ENCODE results near the gene CFAP57.
"Not testable (repeated sequence)": the region's sequence is repeated elsewhere in the genome, so short reads cannot be mapped to it uniquely, and the experiment has no call there.

Gene CFAP57

GRCh38 chr1:43177691-43178090, 5.6 kb downstream of the CFAP57 start:
- no peak for DNase-seq

- DNase-seq = no peak
Measured at GRCh38 chr1:43184388-43184787, 12.3 kb downstream of the CFAP57 start.

- DNase-seq = no peak
Measured at GRCh38 chr1:43184995-43185394, 12.9 kb downstream of the CFAP57 start.

- no peak for DNase-seq
Measured at GRCh38 chr1:43188106-43188505, 16.0 kb downstream of the CFAP57 start.

- DNase-seq = no peak
Measured at GRCh38 chr1:43194509-43194908, 22.4 kb downstream of the CFAP57 start.

- DNase-seq = no peak
Measured at GRCh38 chr1:43197343-43198127, 25.4 kb downstream of the CFAP57 start.

- no peak for DNase-seq
Measured at GRCh38 chr1:43199093-43199726, 27.1 kb downstream of the CFAP57 start.

- no peak for DNase-seq
Measured at GRCh38 chr1:43203859-43204258, 31.7 kb downstream of the CFAP57 start.

GRCh38 chr1:43204394-43204793, 32.3 kb downstream of the CFAP57 start:
- no peak for DNase-seq

GRCh38 chr1:43205671-43206070, 33.5 kb downstream of the CFAP57 start:
- no peak for DNase-seq

GRCh38 chr1:43206600-43207228, 34.6 kb downstream of the CFAP57 start:
- peak; percentile 51 for DNase-seq

GRCh38 chr1:43207229-43207853, 35.2 kb downstream of the CFAP57 start:
- DNase-seq = no peak

- DNase-seq = not testable (repeated sequence)
Measured at GRCh38 chr1:43208277-43208676, 36.1 kb downstream of the CFAP57 start.

GRCh38 chr1:43214501-43215444, 42.6 kb downstream of the CFAP57 start:
- DNase-seq = no peak

- no peak for DNase-seq
Measured at GRCh38 chr1:43217747-43218146, 45.6 kb downstream of the CFAP57 start.

GRCh38 chr1:43220905-43221778, 49.0 kb downstream of the CFAP57 start:
- DNase-seq = no peak

- DNase-seq = no peak
Measured at GRCh38 chr1:43221797-43222196, 49.7 kb downstream of the CFAP57 start.

- DNase-seq = no peak
Measured at GRCh38 chr1:43222879-43223278, 50.7 kb downstream of the CFAP57 start.

GRCh38 chr1:43225168-43225567, 53.0 kb downstream of the CFAP57 start:
- no peak for DNase-seq

- peak; percentile 10 for DNase-seq
Measured at GRCh38 chr1:43227143-43227764, 55.1 kb downstream of the CFAP57 start.

All from GF-D8 (cell line).